Colonic mucosa (tissue), 4 donors: ENCODE measurements around the gene MYD88. TPM values are rescaled to one million over a fixed set of nuclear protein-coding genes. Genes with fewer than 3 reads are reported as not detected.

Experiments used
- DNase-seq: peaks from one replicate; pipeline ENCODE4 v3.0.0-alpha.2; 2020
- H3K27ac ChIP-seq: fragments of 200-600 bp; one replicate; pipeline ENCODE4 v1.8.0; 2021
- H3K27me3 ChIP-seq: fragments of 200-600 bp; one replicate; pipeline ENCODE4 v1.8.0; 2021
- H3K36me3 ChIP-seq: fragments of 200-600 bp; one replicate; pipeline ENCODE4 v1.8.0; 2021
- H3K4me1 ChIP-seq: fragments of 200-600 bp; one replicate; pipeline ENCODE4 v1.8.0; 2021; ENCODE audit warnings: mild to moderate bottlenecking
- H3K4me3 ChIP-seq: fragments of 200-600 bp; one replicate; pipeline ENCODE4 v1.8.0; 2021
- H3K9ac ChIP-seq, 2 donors: one replicate each; pipeline ENCODE4 v1.7.0; 2013; ENCODE audit warnings: control low read depth in 2 of 2, low read depth in 2 of 2, low read length in 2 of 2
- H3K9me3 ChIP-seq: fragments of 200-600 bp; one replicate; pipeline ENCODE4 v1.8.0; 2021
- CTCF ChIP-seq: fragments of 200-600 bp; IDR thresholded peaks from one replicate; pipeline ENCODE4 v1.8.0; 2022; ENCODE audit warnings: antibody characterized with exemption, mild to moderate bottlenecking
- intact Hi-C: fragments of 100-400 bp; cut with DNase I; formaldehyde crosslinking; loops from one replicate; pipeline ENCODE4 v1.14.1; 2022
- total RNA-seq, 2 donors: library from RNA; stranded (reverse); fragmentation: NEBNext Ultra II Directional in 1 of 2; extraction: Animal tissue kit (Norgen Biotek cat#: 25700) in 1 of 2; gene quantifications; one replicate each; pipeline ENCODE4 v1.2.1, GENCODE V29; 2021
- donor health status: healthy.
- donor health status: DM: no; HTN: no; CAD: no.
- donor health status: DM: no; HTN: no; CAD: no.

MYD88 gene
- total RNA-seq, 2 donors from 2014 or later, result 69.5 to 70.4 TPM

GRCh38 chr3:38120693-38121450 lies 17.6 kb upstream of the MYD88 start:
- Histone ChIP-seq H3K27ac (no peak overlapping the region), H3K4me3 (no peak overlapping the region), H3K36me3 (peaks cover 8% of the 10 kb centered on the region), H3K27me3 (no peaks in the 10 kb centered on the region), H3K9ac (no peak overlapping the region), H3K9me3 (no peaks in the 10 kb centered on the region), H3K4me1 (no peaks in the 10 kb centered on the region)
- DNase-seq, result no peak
- intact Hi-C loops, result no loop called here
- no peak for TF ChIP-seq CTCF

- H3K27me3 ChIP-seq, result no peaks in the 10 kb centered on the region
- no peaks in the 10 kb centered on the region for H3K9me3 ChIP-seq
- DNase-seq, result no peak
- no peak overlapping the region for H3K4me3 ChIP-seq
- no peaks in the 10 kb centered on the region for H3K4me1 ChIP-seq
- no peak for TF ChIP-seq CTCF
- intact Hi-C loops, result no loop called here
- no peak overlapping the region for H3K27ac ChIP-seq
- no peak overlapping the region for H3K9ac ChIP-seq
- H3K36me3 ChIP-seq, result peaks cover 13% of the 10 kb centered on the region
Measured at GRCh38 chr3:38121451-38121831, 17.0 kb upstream of the MYD88 start.

GRCh38 chr3:38121832-38122461 lies 16.5 kb upstream of the MYD88 start:
- Histone ChIP-seq H3K4me1 (no peaks in the 10 kb centered on the region), H3K9me3 (no peaks in the 10 kb centered on the region), H3K27ac (no peak overlapping the region), H3K27me3 (no peaks in the 10 kb centered on the region), H3K36me3 (peaks cover 18% of the 10 kb centered on the region), H3K9ac (no peak overlapping the region), H3K4me3 (no peak overlapping the region)
- no peak for TF ChIP-seq CTCF
- no peak for DNase-seq
- intact Hi-C loops, result no loop called here

GRCh38 chr3:38122712-38123290 lies 15.7 kb upstream of the MYD88 start:
- no peak overlapping the region for H3K27ac ChIP-seq
- DNase-seq, result no peak
- H3K9me3 ChIP-seq, result no peaks in the 10 kb centered on the region
- H3K4me3 ChIP-seq, result no peak overlapping the region
- H3K4me1 ChIP-seq, result no peaks in the 10 kb centered on the region
- no peaks in the 10 kb centered on the region for H3K27me3 ChIP-seq
- intact Hi-C loops, result no loop called here
- no peak overlapping the region for H3K9ac ChIP-seq
- TF ChIP-seq CTCF, result no peak
- H3K36me3 ChIP-seq, result peaks cover 18% of the 10 kb centered on the region

- peaks cover 35% of the 10 kb centered on the region for H3K36me3 ChIP-seq
- no peak overlapping the region for H3K4me3 ChIP-seq
- intact Hi-C loops, result no loop called here
- H3K27ac ChIP-seq, result no peak overlapping the region
- H3K4me1 ChIP-seq, result no peaks in the 10 kb centered on the region
- H3K9ac ChIP-seq, result no peak overlapping the region
- no peak for TF ChIP-seq CTCF
- H3K9me3 ChIP-seq, result no peaks in the 10 kb centered on the region
- H3K27me3 ChIP-seq, result no peaks in the 10 kb centered on the region
- DNase-seq, result no peak
Measured at GRCh38 chr3:38124324-38125122, 13.9 kb upstream of the MYD88 start.
